Esophagus (tissue), 2 donors: Measurements from ENCODE around the gene MEAK7. TPM values are rescaled to one million over a fixed set of nuclear protein-coding genes. Genes with fewer than 3 reads are reported as not detected.

Experiments used
- H3K27ac ChIP-seq, 2 donors: one replicate each; pipeline ENCODE4 v1.5.1; 2013; ENCODE audit warnings: low read depth in 2 of 2, mild to moderate bottlenecking in 2 of 2, inconsistent platforms in 1 of 2, low read length in 1 of 2, moderate library complexity in 1 of 2
- H3K27me3 ChIP-seq, 2 donors: one replicate each; pipeline ENCODE4 v1.6.1; 2013; ENCODE audit warnings: low read length in 2 of 2, control low read depth in 1 of 2, mild to moderate bottlenecking in 1 of 2; ENCODE audit not compliant: insufficient read depth in 2 of 2, control insufficient read depth in 1 of 2
- H3K36me3 ChIP-seq, 2 donors: one replicate each; pipeline ENCODE4 v1.6.1; 2013; ENCODE audit warnings: low read length in 1 of 2; ENCODE audit not compliant: control insufficient read depth in 2 of 2, insufficient read depth in 2 of 2
- H3K4me1 ChIP-seq, 2 donors: one replicate each; pipeline ENCODE4 v1.6.1; 2013; ENCODE audit warnings: low read length in 1 of 2; ENCODE audit not compliant: control insufficient read depth in 2 of 2, insufficient read depth in 2 of 2
- H3K4me3 ChIP-seq, 2 donors: one replicate each; pipeline ENCODE4 v1.5.1; 2013; ENCODE audit warnings: low read length in 2 of 2, mild to moderate bottlenecking in 2 of 2, low read depth in 1 of 2, moderate library complexity in 1 of 2
- H3K9me3 ChIP-seq, 2 donors: one replicate each; pipeline ENCODE4 v1.6.1; 2013; ENCODE audit warnings: mild to moderate bottlenecking in 2 of 2, low read depth in 1 of 2, low read length in 1 of 2, moderate library complexity in 1 of 2; ENCODE audit not compliant: control insufficient read depth in 2 of 2, insufficient read depth in 1 of 2
- WGBS, 2 donors: extraction: QIAGEN DNeasy Blood & Tissue Kit; methylation state at CpG; one replicate each; pipeline ENCODE4 v1.1.7; 2013; 5-methylcytosine and 5-hydroxymethylcytosine counted together
- polyA plus RNA-seq, 2 donors: library from polyadenylated mRNA; stranded (reverse); fragments of 200-250 nt; gene quantifications; one replicate each; pipeline ENCODE4 v1.2.3, GENCODE V29; 2013
- donor health status: healthy with polysubstance abuse.
- donor health status: Bipolar disorder and iron deficiency.

MEAK7 gene, protein sequence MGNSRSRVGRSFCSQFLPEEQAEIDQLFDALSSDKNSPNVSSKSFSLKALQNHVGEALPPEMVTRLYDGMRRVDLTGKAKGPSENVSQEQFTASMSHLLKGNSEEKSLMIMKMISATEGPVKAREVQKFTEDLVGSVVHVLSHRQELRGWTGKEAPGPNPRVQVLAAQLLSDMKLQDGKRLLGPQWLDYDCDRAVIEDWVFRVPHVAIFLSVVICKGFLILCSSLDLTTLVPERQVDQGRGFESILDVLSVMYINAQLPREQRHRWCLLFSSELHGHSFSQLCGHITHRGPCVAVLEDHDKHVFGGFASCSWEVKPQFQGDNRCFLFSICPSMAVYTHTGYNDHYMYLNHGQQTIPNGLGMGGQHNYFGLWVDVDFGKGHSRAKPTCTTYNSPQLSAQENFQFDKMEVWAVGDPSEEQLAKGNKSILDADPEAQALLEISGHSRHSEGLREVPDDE
- 10 to 100 TPM in 1 of 2 donors, 1 to 10 TPM in 1; 9.5 to 13.8 TPM for polyA plus RNA-seq

DNA sequence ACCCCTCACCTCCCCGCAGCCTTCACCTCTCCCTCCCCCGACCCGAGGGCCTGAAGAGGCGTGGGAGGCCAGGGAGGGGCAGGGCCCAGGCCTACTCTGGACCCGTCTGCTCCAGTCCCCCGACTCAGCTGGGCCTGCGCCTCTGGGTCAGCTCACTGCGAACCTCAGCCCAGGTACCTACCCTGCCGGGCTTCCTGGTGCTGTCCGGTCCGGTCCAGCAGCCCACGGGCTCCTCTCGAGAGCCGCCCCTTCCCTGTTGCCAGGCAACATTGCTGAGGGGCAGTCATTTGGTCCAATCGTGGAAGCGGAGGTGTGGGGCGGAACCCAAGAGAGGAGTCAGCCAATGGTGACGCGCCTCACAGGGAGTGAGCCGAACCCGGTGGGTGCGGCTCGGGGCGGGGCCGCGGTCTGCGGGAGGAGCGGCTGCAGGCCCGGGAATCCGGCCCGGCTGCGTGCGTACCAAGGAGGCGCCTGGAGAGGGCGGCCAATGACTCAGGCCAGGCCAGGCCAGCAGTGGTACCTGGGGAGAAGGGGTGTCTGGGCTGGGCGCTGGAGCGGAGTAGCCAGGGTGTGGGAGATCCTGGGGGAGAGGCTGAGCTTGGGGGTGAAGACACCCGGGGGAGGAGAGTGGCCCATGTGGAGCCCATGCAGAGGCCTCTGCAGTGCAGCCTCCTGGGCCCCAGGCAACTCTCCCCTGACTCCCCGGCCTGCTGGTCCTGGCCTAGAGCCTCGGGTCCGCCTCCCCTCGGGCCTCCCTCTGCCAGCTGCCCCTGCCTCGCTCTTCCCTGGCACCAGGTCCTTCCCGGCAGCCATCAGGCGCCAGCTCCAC is at the start of gene MEAK7:
MEAK7 (minus strand) TSS at position 240 of the 829 bp plus-strand sequence. CDS start 6,573 bp downstream, outside the sequence.
- WGBS, 2 donors, result 1 to 2% methylated on average over 39 to 45 of the region's 45 CpGs
- Histone ChIP-seq H3K36me3 (no peaks in the 10 kb centered on the region), H3K4me1 (peaks cover 5 to 26% of the 10 kb centered on the region in 2 donors), H3K4me3 (peak within 1 kb of the TSS; percentile 73 to 76), H3K27ac (peak within 1 kb of the TSS; percentile 84 to 94), H3K9me3 (no peaks in the 10 kb centered on the region), H3K27me3 (no peaks in the 10 kb centered on the region)

DNA sequence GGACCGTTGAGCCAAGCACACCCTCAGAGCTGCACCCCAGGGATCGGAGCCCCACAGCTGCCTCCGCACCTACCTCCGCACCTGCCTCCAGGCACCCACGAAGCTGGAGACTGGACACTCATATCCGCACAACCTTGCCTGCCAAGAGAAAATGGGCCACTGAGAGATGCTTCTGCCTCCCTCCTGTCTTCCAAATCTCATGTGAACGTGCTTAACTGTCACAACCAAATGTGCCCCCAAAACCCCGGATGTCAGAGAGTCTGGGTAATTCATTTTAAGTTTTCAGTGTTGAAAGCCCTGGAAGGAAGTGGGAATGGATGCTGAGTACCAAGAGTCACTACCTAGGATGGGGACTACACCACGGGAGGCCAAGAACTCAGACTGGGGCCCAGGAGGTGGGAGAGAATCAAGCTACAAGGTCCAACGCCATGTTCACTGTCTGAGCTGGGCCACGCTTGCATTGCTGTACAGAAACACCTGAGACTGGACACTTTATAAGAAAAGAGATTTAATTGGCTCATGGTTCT is 49.5 kb upstream of the MEAK7 start:
- H3K4me1 ChIP-seq, result no peaks in the 10 kb centered on the region
- no peaks in the 10 kb centered on the region for H3K36me3 ChIP-seq
- 79 to 83% methylated on average over 11 of the region's 11 CpGs for WGBS, 2 donors
- H3K27ac ChIP-seq, result peak overlapping the region in 1 of 2 donors; percentile 34
- no peaks in the 10 kb centered on the region for H3K27me3 ChIP-seq
- no peak overlapping the region for H3K4me3 ChIP-seq
- H3K9me3 ChIP-seq, result no peaks in the 10 kb centered on the region

DNA sequence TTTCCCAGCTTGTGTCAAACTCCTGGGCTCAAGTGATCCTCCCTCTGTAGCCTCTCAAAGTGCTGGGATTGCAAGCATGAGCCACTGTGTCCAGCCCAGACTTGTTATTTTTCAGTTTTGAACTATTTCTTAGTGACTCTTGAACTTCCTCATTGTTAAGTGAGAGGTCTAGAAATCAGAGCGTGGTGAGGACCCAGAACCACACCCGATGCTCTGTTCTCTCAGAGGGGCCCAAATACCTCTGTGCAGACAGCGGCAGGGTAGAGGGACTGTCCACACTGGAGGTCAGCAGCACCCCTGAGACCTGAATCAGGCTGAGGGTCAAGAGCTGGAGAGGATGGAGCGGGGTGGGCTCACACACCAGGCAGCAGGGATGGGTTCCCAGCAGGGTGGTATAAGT is 47.7 kb upstream of the MEAK7 start:
- no peaks in the 10 kb centered on the region for H3K4me1 ChIP-seq
- H3K9me3 ChIP-seq, result no peaks in the 10 kb centered on the region
- WGBS, 2 donors, result 59 to 67% methylated on average over 4 of the region's 4 CpGs
- peak overlapping the region in 1 of 2 donors; percentile 47 for H3K27ac ChIP-seq
- H3K36me3 ChIP-seq, result no peaks in the 10 kb centered on the region
- no peaks in the 10 kb centered on the region for H3K27me3 ChIP-seq
- no peak overlapping the region for H3K4me3 ChIP-seq

DNA sequence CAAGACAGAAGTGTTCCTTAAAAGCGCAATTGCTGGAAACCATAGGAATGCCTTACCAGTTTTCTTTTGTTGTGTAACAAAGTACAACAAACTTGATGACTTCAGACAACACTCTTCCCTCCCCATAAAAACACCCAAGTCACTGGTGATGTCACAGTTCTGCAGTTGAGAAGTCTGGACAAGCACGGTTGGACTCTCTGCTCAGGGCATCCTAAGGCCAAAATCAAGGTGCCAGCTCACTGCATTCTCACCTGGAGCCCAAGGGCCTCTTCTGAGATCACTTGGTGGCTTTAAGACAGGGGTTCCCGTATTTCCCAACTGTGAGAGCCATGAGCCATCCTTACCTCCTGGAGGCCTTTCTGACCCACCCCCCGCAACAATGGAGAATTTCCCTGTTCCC is 45.6 kb upstream of the MEAK7 start:
- H3K4me3 ChIP-seq, result no peak overlapping the region
- H3K4me1 ChIP-seq, result no peaks in the 10 kb centered on the region
- no peaks in the 10 kb centered on the region for H3K36me3 ChIP-seq
- 63 to 65% methylated on average over 4 of the region's 4 CpGs for WGBS, 2 donors
- H3K9me3 ChIP-seq, result no peaks in the 10 kb centered on the region
- H3K27me3 ChIP-seq, result no peaks in the 10 kb centered on the region
- H3K27ac ChIP-seq, result no peak overlapping the region

DNA sequence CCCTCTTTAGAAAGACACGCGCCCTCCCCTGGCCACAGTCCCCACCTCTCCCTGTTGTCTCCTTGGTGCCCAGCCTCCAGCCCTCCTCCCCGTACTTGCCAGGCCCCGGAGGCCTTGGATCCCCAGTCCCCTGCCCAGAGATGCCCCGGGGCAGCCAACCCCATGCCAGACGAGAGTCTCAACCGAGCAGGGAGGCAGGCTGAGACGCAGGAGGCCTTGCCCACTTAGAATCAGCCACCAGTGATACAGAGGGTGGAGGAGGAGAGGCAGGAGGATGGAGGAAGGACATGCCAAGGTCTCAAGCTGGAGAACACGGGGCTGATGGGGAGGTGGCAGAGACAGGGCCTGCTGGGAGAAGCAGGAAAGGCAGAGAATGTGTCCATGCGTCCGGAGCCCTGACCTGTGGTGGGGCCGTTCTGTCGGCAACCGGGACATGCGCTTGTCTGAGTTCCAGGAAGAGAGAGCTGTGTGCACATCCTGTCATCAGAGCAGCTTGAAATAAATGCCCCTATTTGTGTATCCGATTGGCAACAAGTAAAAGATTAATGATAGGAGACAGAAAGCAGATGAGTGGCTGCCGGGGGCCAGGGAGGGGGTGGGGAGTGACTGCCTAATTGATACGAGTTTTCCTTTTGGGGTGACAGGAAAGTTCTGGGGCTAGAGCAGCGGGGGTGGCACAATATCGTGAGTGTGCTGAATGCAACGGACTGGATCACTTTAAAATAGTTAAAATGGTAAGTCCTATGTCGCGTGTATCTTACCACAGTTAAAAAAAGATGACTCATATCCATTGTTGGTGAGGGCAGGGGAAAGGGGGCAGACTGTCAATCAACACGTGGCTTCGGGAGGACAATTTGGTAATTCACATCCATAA is 44.7 kb upstream of the MEAK7 start:
- Histone ChIP-seq H3K27me3 (no peaks in the 10 kb centered on the region), H3K4me3 (peak overlapping the region in 1 of 2 donors; percentile 26), H3K9me3 (no peaks in the 10 kb centered on the region), H3K27ac (peak overlapping the region; percentile 65 to 70), H3K4me1 (no peaks in the 10 kb centered on the region), H3K36me3 (no peaks in the 10 kb centered on the region)
- 52 to 57% methylated on average over 25 of the region's 25 CpGs for WGBS, 2 donors

DNA sequence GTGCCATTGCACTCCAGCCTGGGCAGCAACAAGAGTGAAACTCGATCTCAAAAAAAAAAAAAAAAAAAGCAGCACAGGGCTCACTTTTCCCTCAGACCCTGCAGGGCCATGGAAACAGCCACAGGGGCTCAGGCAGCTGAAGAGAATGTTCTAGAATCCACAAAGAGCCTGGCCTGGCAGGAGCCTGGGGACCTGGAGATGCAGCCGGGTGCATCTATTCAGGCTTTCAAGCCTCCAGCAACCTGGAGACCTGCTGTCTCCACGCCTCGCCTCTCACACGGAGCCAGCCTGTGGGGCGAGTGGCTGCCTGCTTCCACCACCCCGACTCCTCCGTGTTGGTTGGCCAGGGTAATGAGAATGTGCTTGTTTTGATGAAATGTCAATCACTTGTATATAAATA is 44.0 kb upstream of the MEAK7 start:
- Histone ChIP-seq H3K27me3 (no peaks in the 10 kb centered on the region), H3K9me3 (no peaks in the 10 kb centered on the region), H3K4me3 (no peak overlapping the region), H3K36me3 (no peaks in the 10 kb centered on the region), H3K27ac (peak overlapping the region; percentile 23 to 70), H3K4me1 (no peaks in the 10 kb centered on the region)
- WGBS, 2 donors, result 52 to 66% methylated on average over 8 of the region's 8 CpGs

DNA sequence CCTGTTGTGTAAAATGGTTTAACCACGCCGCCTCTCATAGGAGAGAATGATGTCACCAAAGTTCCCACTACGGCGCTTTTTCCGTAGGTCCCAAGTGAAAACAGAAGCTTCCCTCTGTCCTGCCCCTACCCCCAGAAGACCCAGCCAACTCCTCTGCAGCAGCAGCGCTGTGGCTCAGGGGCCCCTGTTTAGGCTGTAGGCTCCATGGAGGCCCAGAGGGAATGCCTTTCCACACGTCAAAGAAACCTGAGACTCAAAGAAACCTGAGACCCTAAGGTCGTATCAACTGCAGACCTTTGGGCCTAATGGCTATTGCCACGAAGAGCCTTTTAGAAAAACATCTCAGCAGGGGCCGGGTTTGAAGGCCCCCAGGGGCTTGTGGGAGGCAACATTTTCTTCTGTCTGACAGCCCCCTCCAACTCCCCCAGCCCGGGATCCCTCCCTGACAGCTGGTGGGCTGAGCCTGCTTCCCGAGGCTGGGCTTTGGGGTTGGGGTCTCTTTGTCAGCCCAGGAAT is 43.1 kb upstream of the MEAK7 start:
- Histone ChIP-seq H3K36me3 (no peaks in the 10 kb centered on the region), H3K4me3 (no peak overlapping the region), H3K9me3 (no peaks in the 10 kb centered on the region), H3K27ac (no peak overlapping the region), H3K4me1 (no peaks in the 10 kb centered on the region), H3K27me3 (no peaks in the 10 kb centered on the region)
- WGBS, 2 donors, result 76 to 78% methylated on average over 12 of the region's 12 CpGs

DNA sequence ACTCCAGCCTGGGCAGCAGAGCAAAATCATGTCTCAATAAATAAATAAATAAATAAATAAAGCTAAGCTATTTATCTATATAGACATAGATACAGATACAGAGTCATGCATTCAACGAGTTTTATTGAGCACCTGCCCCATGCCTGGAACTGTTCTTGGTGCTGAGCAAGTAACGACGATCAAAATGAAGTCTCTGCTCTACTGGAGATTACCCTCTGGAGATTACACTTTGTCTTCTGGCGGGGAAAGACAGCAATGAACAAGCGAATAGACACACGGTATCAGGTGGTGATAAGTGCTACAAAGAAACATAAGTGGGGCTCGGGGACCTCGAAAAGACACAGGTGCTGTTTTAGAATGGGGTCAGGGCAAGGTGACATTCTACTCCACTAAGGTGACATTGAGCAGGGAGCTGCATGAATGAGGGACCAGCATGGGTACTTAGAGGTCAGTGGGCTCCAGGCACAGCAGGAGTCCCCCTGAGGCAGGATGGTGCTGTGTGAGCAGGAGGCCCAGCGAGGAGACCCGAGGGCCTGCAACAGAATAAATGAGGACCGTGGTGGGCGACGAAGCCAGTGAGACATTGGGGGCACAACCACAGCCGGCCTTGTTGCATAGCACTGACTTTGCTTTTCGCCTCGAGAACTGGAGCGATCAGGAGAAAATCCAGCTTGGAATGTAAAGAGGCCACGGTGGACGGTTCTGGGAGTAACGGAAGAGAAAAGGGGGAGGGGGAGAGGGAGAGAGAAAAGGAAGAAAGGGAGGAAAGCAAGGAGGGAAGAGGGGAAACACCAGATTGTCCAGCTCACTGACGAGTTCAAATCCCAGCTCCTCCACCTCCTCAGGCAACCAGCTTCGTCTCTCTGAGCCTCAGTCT is 42.4 kb upstream of the MEAK7 start:
- no peak overlapping the region for H3K27ac ChIP-seq
- H3K9me3 ChIP-seq, result no peaks in the 10 kb centered on the region
- no peak overlapping the region for H3K4me3 ChIP-seq
- WGBS, 2 donors, result 84 to 86% methylated on average over 22 of the region's 22 CpGs
- H3K27me3 ChIP-seq, result no peaks in the 10 kb centered on the region
- H3K36me3 ChIP-seq, result no peaks in the 10 kb centered on the region
- H3K4me1 ChIP-seq, result no peaks in the 10 kb centered on the region
